Measurements from ENCODE around the gene EME2.

- TF ChIP-seq EZH2 (IDR thresholded peaks at IDR 0.05; ENCODE audit: borderline replicate concordance, insufficient read depth, low read depth, low read length, poor library complexity, severe bottlenecking): no peak
- TF ChIP-seq CTCF (IDR thresholded peaks at IDR 0.05): no peak
These were observed 8.1 kb downstream of the EME2 start for GRCh38 chr16:1780677-1781072.

All from B cell (primary cell).